HG03025 (cell line): ENCODE results near the gene NXPH4.

Source experiments
- ATAC-seq: cut with Tn5 transposase; IDR thresholded peaks from one replicate; pipeline ENCODE4 v1.9.1; 2021; ENCODE audit warnings: mild to moderate bottlenecking, moderate library complexity; ENCODE audit not compliant: unreplicated experiment, low FRiP score

Gene NXPH4

DNA sequence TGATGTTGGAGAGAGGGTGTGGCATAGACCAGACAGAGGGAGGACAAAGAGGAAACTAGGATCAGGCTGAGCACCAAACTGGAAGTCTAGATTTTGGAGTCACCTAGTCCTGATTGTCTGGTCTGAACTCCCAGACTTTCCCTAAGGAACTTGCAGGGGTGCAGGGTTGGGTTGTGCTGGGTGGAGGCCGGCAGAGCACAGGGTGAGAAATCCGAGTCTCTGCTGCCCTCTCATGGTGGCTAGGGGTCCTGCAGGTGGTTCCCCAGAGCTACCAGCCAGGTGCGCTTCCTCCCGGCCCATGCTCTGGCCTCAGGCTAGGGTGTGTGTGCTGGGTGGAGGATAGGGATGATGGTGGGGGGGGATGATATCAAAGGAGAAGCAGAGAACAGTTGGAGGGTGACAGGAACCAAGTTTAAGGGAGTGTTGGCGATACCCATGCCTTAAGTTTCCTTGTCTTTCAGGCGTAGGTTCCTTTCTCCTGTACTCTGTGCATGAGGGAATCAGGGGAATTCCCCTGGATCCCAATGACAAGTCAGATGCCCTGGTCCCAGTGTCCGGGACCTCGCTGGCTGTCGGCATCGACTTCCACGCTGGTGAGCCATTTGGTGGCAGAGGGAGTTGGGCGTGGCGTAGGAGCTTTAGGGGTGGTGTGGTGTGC is 33.5 kb upstream of the NXPH4 start:
- peak; percentile 72 for ATAC-seq

GRCh38 chr12:57183939-57184725 is 32.5 kb upstream of the NXPH4 start:
- no peak for ATAC-seq

DNA sequence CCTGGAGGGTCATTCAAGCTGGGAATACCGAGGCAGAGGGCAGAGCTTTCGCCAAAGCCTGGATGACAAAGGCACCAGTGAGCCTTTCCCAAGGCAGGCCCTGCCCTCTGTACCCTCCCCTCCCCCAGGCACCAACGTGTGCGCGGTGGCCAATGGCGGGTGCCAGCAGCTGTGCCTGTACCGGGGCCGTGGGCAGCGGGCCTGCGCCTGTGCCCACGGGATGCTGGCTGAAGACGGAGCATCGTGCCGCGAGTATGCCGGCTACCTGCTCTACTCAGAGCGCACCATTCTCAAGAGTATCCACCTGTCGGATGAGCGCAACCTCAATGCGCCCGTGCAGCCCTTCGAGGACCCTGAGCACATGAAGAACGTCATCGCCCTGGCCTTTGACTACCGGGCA is 31.2 kb upstream of the NXPH4 start:
- ATAC-seq, result no peak

DNA sequence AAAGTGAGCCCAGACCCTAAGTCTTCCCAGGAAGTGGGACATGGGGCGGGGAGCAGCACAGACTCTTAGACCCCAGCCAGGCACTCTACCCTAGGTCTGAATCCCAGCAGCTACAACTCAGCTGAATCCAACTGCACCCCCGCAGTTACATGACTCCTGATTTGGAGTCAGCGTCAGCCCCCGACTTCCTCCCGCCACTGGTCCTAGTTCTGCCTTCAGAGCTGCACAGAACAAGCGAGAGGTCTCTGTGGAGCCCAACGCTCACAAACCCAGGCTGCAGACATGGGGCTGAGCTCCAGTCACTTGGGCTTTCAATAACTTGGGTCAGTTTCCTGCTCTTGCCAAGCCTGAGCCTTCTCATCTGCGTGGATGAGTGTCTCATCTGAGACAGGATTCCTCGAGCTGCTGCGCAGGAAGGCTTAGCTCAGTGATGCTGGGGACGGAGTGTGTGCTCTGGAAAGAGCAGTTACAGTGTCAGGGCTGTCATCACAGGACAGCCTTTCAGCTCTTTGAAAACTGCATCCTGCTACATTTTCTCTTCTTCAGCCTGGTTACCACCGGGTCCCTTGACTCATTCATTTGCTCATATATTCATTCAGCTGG is 30.6 kb upstream of the NXPH4 start:
- no peak for ATAC-seq

- ATAC-seq, result no peak
Measured at GRCh38 chr12:57187222-57188089, 29.1 kb upstream of the NXPH4 start.

GRCh38 chr12:57188090-57188425 is 28.5 kb upstream of the NXPH4 start:
- no peak for ATAC-seq

- ATAC-seq, result no peak
Measured at GRCh38 chr12:57190037-57190436, 26.6 kb upstream of the NXPH4 start.

DNA sequence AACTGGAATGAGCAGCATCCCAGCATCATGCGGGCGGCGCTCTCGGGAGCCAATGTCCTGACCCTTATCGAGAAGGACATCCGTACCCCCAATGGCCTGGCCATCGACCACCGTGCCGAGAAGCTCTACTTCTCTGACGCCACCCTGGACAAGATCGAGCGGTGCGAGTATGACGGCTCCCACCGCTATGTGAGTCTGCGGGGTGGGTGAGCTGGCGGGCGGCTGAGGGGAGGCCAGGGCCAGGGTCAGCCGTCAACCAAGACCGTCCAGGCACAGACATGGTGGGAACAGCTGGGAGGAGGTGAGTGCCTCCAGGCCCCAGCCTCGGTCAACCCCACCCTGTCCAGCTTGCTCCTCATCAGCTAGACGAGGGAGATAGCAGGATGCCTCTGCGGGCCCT is 25.8 kb upstream of the NXPH4 start:
- ATAC-seq, result no peak

DNA sequence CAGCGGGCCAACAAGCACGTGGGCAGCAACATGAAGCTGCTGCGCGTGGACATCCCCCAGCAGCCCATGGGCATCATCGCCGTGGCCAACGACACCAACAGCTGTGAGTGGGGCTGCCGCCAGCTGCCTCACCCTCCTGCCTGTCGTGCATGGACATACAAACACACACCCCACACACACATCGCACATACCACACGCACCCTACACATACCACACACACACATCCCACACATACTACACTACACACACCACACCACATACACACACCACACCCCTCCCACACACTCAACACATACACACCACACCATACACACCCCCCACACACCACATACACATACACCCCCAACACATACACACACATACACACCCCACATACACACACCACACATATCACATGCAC is 25.2 kb upstream of the NXPH4 start:
- ATAC-seq, result no peak

GRCh38 chr12:57192920-57193319 is 23.7 kb upstream of the NXPH4 start:
- no peak for ATAC-seq

GRCh38 chr12:57193706-57194245 is 22.8 kb upstream of the NXPH4 start:
- no peak for ATAC-seq

DNA sequence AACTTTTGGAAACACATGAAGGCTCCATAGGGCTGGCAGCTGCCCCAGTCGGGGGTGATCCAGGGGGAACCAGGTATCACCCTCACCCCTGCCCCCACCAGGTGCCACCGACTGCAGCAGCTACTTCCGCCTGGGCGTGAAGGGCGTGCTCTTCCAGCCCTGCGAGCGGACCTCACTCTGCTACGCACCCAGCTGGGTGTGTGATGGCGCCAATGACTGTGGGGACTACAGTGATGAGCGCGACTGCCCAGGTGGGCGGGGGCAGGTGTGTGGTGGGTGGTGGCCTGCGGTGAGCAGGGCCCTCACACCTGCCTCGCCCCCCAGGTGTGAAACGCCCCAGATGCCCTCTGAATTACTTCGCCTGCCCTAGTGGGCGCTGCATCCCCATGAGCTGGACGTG is 22.3 kb upstream of the NXPH4 start:
- ATAC-seq, result no peak

DNA sequence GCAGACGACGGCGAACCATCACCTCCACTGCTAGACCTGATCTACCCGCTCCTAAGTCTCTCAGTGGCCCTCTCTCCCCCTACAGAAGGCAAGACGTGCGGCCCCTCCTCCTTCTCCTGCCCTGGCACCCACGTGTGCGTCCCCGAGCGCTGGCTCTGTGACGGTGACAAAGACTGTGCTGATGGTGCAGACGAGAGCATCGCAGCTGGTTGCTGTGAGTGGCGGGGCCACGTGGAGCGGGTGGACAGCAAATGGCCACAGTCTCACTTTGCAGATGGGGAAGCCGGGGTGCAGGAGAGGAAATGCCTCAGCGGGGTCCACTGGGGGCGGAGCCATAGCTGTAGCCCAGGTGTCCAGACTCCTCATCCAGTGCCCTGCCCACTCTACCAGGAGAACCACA is 21.4 kb upstream of the NXPH4 start:
- ATAC-seq, result no peak

DNA sequence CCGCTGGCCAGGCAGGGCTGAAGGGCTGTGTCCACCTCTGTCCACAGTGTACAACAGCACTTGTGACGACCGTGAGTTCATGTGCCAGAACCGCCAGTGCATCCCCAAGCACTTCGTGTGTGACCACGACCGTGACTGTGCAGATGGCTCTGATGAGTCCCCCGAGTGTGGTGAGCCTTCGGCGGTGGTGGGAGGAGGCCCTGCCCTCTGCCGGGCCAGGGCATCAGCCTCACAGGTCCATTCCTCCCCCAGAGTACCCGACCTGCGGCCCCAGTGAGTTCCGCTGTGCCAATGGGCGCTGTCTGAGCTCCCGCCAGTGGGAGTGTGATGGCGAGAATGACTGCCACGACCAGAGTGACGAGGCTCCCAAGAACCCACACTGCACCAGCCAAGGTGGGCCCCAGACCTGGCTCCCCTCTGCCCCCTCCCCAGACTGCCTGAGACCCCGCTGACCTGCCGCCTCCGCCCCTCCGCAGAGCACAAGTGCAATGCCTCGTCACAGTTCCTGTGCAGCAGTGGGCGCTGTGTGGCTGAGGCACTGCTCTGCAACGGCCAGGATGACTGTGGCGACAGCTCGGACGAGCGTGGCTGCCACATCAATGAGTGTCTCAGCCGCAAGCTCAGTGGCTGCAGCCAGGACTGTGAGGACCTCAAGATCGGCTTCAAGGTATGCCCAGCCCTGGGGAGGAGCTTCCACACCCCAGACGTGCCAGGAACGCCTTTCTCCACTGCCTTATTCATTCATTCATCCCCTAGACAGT is 20.8 kb upstream of the NXPH4 start:
- ATAC-seq, result no peak

GRCh38 chr12:57196439-57196838 is 20.2 kb upstream of the NXPH4 start:
- ATAC-seq, result no peak

DNA sequence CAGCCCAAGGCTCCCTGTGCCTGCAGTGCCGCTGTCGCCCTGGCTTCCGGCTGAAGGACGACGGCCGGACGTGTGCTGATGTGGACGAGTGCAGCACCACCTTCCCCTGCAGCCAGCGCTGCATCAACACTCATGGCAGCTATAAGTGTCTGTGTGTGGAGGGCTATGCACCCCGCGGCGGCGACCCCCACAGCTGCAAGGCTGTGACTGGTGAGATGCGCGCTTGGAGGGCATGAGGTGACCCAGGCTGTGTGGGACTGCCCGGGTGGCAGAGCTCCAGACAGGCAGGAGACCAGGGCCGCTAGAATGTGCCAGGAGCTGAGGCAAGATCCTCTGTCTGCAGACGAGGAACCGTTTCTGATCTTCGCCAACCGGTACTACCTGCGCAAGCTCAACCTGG is 19.6 kb upstream of the NXPH4 start:
- ATAC-seq, result no peak

- ATAC-seq, result no peak
Measured at GRCh38 chr12:57198329-57198728, 18.3 kb upstream of the NXPH4 start.

DNA sequence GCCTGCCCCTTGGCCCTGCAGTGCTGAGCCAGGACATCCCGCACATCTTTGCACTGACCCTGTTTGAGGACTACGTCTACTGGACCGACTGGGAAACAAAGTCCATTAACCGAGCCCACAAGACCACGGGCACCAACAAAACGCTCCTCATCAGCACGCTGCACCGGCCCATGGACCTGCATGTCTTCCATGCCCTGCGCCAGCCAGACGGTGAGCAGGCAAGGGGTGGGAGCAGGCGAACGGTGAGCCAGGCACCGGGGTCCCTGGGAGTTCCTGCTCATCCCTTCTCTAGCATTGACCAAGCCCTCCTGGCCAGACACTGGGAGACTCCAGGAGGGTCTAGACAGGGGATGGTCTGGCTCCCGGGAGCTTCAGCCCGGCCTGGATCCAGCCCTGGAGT is 17.4 kb upstream of the NXPH4 start:
- no peak for ATAC-seq

DNA sequence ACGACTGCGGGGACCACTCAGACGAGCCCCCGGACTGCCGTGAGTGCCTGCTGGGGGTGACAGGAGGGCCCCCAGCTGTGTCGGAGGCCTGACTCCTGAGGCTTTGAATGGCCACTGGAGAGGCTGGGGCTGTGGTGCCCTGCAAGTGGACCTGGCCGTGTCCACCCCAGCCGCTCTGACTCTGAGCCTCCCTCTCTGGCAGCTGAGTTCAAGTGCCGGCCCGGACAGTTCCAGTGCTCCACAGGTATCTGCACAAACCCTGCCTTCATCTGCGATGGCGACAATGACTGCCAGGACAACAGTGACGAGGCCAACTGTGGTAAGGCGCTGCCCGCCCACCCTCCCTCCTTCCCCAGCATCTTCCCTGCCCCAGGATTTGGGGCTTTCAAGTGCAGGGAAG is 16.1 kb upstream of the NXPH4 start:
- no peak for ATAC-seq

DNA sequence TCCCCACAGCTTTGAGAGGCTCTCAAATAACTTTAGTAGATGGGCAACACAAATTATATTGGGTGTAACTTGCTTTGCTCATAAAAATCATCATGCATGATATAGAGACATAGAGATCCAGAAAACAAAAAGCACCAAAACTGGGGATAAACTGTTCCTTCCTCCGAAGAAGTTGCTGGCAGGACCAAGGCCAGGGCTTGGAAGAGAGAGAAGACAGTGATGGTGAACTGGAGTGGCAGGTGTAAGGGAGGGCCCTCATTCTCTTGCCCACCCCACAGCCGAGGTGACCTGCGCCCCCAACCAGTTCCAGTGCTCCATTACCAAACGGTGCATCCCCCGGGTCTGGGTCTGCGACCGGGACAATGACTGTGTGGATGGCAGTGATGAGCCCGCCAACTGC is 15.4 kb upstream of the NXPH4 start:
- no peak for ATAC-seq
